HPDE6-E6E7 (cell line): Measurements from ENCODE around the gene METTL15.
"Not testable (repeated sequence)": the region's sequence is repeated elsewhere in the genome, so short reads cannot be mapped to it uniquely, and the experiment has no call there.

Experiments
- DNase-seq: peaks from one replicate; pipeline ENCODE4 v3.0.0; 2011; ENCODE audit warnings: missing footprints; ENCODE audit errors: extremely low spot score

Gene METTL15

GRCh38 chr11:28195449-28195848 is 87.3 kb downstream of the METTL15 start:
- DNase-seq: no peak

GRCh38 chr11:28209906-28210305 is 101.7 kb downstream of the METTL15 start:
- DNase-seq: no peak

GRCh38 chr11:28222063-28222462 is 113.9 kb downstream of the METTL15 start:
- not testable (repeated sequence) for DNase-seq

GRCh38 chr11:28223577-28223976 is 115.4 kb downstream of the METTL15 start:
- DNase-seq: no peak

- DNase-seq: no peak
Measured at GRCh38 chr11:28223994-28224393, 115.8 kb downstream of the METTL15 start.

GRCh38 chr11:28227460-28227859 is 119.3 kb downstream of the METTL15 start:
- no peak for DNase-seq

GRCh38 chr11:28228196-28228895 is 120.2 kb downstream of the METTL15 start:
- no peak for DNase-seq

- DNase-seq: no peak
Measured at GRCh38 chr11:28231475-28231874, 123.3 kb downstream of the METTL15 start.

- DNase-seq: no peak
Measured at GRCh38 chr11:28232649-28233048, 124.5 kb downstream of the METTL15 start.

GRCh38 chr11:28241760-28242159 is 133.6 kb downstream of the METTL15 start:
- DNase-seq: no peak

- DNase-seq: no peak
Measured at GRCh38 chr11:28242596-28242995, 134.4 kb downstream of the METTL15 start.

- DNase-seq: no peak
Measured at GRCh38 chr11:28243061-28243460, 134.9 kb downstream of the METTL15 start.

- no peak for DNase-seq
Measured at GRCh38 chr11:28243581-28243980, 135.4 kb downstream of the METTL15 start.

GRCh38 chr11:28245131-28245530 is 136.9 kb downstream of the METTL15 start:
- no peak for DNase-seq

- no peak for DNase-seq
Measured at GRCh38 chr11:28250192-28250591, 142.0 kb downstream of the METTL15 start.

- DNase-seq: no peak
Measured at GRCh38 chr11:28251257-28251656, 143.1 kb downstream of the METTL15 start.

- DNase-seq: no peak
Measured at GRCh38 chr11:28257761-28258160, 149.6 kb downstream of the METTL15 start.

- DNase-seq: no peak
Measured at GRCh38 chr11:28259177-28259843, 151.1 kb downstream of the METTL15 start.

- DNase-seq: no peak
Measured at GRCh38 chr11:28268925-28269324, 160.7 kb downstream of the METTL15 start.

GRCh38 chr11:28269586-28269985 is 161.4 kb downstream of the METTL15 start:
- DNase-seq: no peak

GRCh38 chr11:28272247-28272646 is 164.1 kb downstream of the METTL15 start:
- DNase-seq: not testable (repeated sequence)

GRCh38 chr11:28274216-28274615 is 166.0 kb downstream of the METTL15 start:
- no peak for DNase-seq

GRCh38 chr11:28284196-28284595 is 176.0 kb downstream of the METTL15 start:
- DNase-seq: no peak
